ENCODE data around the gene PDZD2. TPM values are rescaled to one million over a fixed set of nuclear protein-coding genes. Genes with fewer than 3 reads are reported as not detected.
"Not testable (repeated sequence)": the region's sequence is repeated elsewhere in the genome, so short reads cannot be mapped to it uniquely, and the experiment has no call there.

PDZD2 gene
- total RNA-seq, result not detected in 2 replicates

DNA sequence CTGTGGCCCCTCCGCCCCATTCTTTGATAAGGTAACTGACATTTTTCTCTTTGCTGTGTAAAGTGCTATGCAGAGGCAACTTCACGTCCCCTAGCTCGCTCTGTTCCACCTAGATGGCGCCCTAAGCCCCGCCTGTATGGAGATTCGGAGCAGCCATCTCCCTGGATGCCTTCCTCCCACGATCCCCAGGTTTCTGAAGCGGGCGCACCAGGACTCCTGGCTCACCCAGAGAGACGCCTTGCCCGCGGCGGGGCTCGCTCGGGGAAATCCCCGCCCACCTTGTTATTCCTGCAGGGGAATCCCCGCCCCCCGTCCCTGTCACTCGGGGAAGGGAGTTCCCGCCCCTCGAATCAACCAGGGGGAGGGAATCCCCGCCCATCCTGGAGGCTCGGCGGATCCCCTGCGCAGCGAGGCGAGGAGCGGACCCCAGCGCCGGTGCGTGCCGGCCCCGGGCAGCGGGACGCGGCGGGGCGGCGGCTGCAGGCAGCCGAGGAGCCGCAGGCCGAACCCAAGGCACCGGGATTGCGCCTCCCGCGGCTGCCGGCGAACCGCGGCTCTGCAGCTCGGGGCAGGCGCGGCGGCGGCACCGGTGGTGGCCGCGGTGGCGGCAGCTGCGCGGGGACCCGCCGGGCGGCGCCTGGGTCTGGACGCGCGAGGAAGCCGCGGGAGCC is at the start of gene PDZD2:
PDZD2 (plus strand) TSS at position 384 of the 671 bp plus-strand sequence.
- Mint-ChIP-seq H3K9me3 (no peaks in the 10 kb centered on the region), H3K4me1 (peaks cover 4% of the 10 kb centered on the region), H3K27ac (peak within 1 kb of the TSS; percentile 31), H3K27me3 (peaks cover 23% of the 10 kb centered on the region), H3K36me3 (ENCODE audit: low read depth) (no peaks in the 10 kb centered on the region), H3K4me3 (peak within 1 kb of the TSS; percentile 89)
- intact Hi-C loops (cut with micrococcal nuclease), result loop anchor here (5.0 kb wide), 1 partner anchor 107 kb away; the partner anchor contains the start of genes C5orf22 and DROSHA
- DNase-seq, result peak; percentile 88

DNA sequence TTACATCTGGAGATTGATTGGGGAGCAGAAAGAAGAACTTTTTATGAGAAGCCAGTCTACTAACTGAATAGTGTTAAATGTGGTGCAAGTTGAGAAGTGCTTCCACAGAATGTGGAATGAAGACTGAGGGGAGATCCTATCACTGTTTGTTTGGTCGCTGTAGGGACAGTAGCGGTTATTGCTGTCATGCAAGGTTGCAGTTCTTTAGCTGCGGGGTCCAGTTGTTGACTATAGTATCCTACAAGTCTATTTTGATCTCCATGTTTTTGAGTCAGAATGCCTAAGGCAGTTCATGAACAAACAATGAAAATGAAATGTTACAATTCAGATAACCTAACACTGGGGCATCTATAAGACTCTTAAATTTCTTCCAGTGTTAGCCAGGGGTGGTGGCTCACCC is 45.3 kb upstream of the PDZD2 start:
- Mint-ChIP-seq H3K4me3 (no peak overlapping the region), H3K36me3 (ENCODE audit: low read depth) (no peaks in the 10 kb centered on the region), H3K9me3 (no peaks in the 10 kb centered on the region), H3K27ac (no peak overlapping the region), H3K27me3 (peaks cover 4% of the 10 kb centered on the region), H3K4me1 (no peaks in the 10 kb centered on the region)
- DNase-seq, result no peak
- intact Hi-C loops (cut with micrococcal nuclease), result no loop called here

DNA sequence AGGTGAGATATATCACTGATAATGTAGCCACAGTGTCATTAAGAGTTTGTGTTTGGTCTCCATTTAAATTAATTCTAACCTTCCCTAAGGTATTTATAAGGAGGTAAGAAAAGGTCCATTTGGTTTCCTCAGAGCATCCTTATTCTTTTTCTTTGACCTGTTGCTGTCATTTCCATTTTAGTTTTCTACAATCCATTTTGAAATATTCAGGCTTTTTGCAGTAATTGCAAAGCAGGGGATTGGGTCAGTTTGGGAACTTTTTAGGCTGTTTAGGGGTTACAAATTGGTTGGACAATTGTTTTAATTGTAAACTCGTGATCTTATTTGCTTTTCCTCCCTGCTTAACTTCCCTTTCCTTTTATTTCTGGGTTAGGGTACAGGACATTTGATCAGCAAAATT is 42.6 kb upstream of the PDZD2 start:
- Mint-ChIP-seq H3K27me3 (peaks cover 4% of the 10 kb centered on the region), H3K4me3 (no peak overlapping the region), H3K9me3 (no peaks in the 10 kb centered on the region), H3K27ac (no peak overlapping the region), H3K4me1 (no peaks in the 10 kb centered on the region), H3K36me3 (ENCODE audit: low read depth) (no peaks in the 10 kb centered on the region)
- no peak for DNase-seq
- intact Hi-C loops (cut with micrococcal nuclease), result no loop called here

DNA sequence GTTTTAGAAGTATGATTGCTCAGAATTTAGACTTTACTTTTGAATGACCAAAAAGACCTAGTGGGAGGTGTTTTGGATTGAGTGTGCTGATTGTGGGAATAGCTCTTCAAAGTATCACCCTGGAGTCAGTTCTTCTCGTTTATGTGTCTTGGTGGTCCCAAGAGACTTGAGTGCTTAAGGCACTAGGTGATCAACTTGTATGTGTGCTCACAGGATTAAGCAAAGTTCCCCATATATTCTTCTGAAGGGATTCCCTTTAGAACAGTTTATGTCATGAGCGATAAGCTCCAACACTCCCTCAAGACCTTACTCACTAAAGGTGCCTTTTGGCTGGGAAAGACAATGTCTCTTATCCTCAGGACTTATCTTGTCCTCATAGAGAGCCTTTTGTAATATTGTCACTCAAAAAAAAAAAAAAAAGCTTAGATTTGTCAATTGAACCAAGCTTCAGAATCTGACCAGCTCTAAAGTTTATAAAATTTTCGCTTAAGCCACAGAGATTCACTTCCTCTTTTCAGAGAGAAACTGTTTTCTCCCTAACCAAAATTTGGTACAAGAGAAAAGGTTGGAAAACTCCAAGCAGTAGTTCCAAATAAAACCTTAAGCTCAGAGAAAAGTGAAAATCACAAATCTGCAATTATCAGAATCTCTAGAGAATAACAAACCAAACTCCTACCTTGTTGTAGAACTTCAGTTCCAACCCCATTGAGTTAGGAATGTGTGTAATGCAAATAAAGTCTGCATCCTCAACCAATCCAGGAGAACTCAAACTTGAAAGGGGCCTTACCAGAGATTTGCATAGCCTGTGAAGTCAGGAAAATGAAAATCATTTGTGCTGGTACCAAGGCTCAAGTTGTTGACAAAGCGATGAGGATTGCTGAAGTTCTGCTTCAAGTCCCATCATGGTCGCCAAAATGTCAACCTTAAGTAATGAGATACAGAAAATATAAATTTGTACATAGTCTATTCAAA is 40.0 kb upstream of the PDZD2 start:
- Mint-ChIP-seq H3K27me3 (peaks cover 6% of the 10 kb centered on the region), H3K4me3 (no peak overlapping the region), H3K36me3 (ENCODE audit: low read depth) (no peaks in the 10 kb centered on the region), H3K4me1 (no peaks in the 10 kb centered on the region), H3K27ac (no peak overlapping the region), H3K9me3 (no peaks in the 10 kb centered on the region)
- DNase-seq, result no peak
- intact Hi-C loops (cut with micrococcal nuclease), result no loop called here

DNA sequence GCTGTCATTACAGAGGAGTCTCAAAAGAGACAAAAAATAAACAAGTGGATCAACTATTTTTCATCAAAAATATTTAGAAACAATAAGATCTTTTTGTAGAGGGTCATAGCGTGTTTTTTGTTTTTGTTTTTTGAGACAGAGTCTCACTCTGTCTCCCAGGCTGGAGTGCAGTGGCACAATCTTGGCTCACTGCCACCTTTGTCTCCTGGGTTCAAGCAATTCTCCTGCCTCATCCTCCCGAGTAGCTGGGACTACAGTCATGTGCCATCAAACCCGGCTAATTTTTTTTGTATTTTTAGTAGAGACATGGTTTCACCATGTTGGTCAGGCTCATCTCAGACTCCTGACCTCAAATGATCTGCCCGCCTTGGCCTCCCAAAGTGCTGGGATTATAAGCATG is 36.6 kb upstream of the PDZD2 start:
- H3K4me1 Mint-ChIP-seq; H3K36me3 Mint-ChIP-seq (ENCODE audit: low read depth); H3K9me3 Mint-ChIP-seq; H3K27me3 Mint-ChIP-seq; H3K27ac Mint-ChIP-seq; H3K4me3 Mint-ChIP-seq; DNase-seq; intact Hi-C loops (cut with micrococcal nuclease): not testable (repeated sequence)

DNA sequence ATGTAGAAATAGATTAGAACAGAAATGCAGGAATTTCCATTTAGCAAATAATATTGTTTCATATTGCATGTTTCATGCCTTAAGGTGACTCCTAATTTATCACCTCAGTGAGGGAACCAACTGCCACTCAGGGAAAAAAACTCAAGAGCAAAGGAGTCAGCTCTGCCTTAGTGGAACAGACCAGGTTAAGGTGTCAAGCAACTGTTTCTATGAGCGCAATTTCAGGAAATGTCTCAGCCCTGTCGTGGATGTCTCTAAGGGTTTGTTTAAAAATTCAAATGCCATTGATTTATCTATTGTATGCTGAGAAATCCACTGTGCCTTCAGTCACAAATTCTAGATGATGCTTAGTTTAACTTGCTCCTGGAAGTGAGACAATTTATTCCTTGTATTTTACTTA is 34.7 kb upstream of the PDZD2 start:
- intact Hi-C loops (cut with micrococcal nuclease), result no loop called here
- peaks cover 2% of the 10 kb centered on the region for H3K27me3 Mint-ChIP-seq
- H3K4me1 Mint-ChIP-seq, result no peaks in the 10 kb centered on the region
- DNase-seq, result no peak
- H3K27ac Mint-ChIP-seq, result no peak overlapping the region
- H3K36me3 Mint-ChIP-seq (ENCODE audit: low read depth), result no peaks in the 10 kb centered on the region
- H3K4me3 Mint-ChIP-seq, result no peak overlapping the region
- H3K9me3 Mint-ChIP-seq, result no peaks in the 10 kb centered on the region

DNA sequence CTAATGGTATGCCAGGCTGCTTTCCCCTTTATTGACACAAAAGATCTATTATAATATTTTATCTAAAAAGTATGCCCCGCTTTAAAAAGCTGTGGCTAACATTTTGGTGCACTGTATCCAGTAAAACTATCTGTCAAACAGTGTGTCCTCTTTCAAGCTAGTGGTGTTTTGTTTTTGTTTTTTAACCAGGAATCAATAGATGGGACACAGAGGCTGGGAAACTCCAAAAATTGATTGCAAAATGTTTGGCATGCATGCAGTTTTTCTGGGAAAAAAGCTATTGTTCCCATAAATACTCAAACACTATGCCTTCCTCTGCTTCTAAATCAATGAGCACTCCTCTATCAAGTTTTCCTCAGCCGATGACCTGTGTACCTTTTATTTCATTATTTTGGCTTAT is 34.3 kb upstream of the PDZD2 start:
- Mint-ChIP-seq H3K4me1 (no peaks in the 10 kb centered on the region), H3K9me3 (no peaks in the 10 kb centered on the region), H3K27me3 (peaks cover 2% of the 10 kb centered on the region), H3K27ac (no peak overlapping the region), H3K36me3 (ENCODE audit: low read depth) (no peaks in the 10 kb centered on the region), H3K4me3 (no peak overlapping the region)
- DNase-seq, result no peak
- intact Hi-C loops (cut with micrococcal nuclease), result no loop called here

DNA sequence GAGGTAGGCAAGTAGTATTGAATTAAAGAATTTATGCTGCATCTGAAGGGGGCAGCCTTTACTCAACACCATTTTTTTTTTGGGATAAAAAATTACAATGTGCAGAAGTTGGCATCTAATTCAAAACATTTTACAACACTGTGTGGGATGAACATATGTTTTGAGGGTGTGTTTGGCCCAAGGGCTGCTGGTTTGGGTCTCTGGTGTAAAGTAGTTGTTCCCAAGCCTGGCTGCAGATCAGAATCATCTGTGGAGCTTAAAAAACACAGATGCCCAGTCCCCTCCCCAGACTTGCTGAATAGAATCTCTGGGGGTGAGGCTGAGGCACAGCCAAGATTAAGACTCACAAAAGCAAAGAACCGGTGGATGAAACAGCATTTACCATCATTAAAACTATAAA is 33.0 kb upstream of the PDZD2 start:
- no peak for DNase-seq
- Mint-ChIP-seq H3K4me3 (no peak overlapping the region), H3K27me3 (peaks cover 2% of the 10 kb centered on the region), H3K36me3 (ENCODE audit: low read depth) (no peaks in the 10 kb centered on the region), H3K4me1 (no peaks in the 10 kb centered on the region), H3K9me3 (no peaks in the 10 kb centered on the region), H3K27ac (no peak overlapping the region)
- intact Hi-C loops (cut with micrococcal nuclease), result no loop called here

DNA sequence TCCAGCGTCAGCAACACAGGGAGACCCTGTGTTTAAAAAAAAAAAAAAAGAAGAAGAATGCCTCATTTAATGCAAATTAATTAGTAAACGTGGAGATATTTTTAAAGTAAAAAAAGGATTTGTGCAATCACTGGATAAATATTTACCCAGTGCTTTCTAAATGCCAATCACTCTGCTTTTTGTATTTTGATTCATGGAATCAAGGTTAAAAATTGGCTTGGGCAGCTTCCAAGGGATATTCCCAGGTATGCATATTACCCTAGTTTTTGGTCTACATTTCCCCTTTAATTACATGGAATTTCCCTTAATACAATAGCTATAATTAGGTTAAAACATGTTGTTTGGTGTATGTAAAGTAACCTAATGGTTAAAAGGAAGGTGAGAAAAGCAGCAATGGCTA is 31.4 kb upstream of the PDZD2 start:
- DNase-seq, result no peak
- Mint-ChIP-seq H3K36me3 (ENCODE audit: low read depth) (no peaks in the 10 kb centered on the region), H3K27ac (no peak overlapping the region), H3K4me1 (no peaks in the 10 kb centered on the region), H3K27me3 (peaks cover 2% of the 10 kb centered on the region), H3K4me3 (no peak overlapping the region), H3K9me3 (no peaks in the 10 kb centered on the region)
- intact Hi-C loops (cut with micrococcal nuclease), result no loop called here

DNA sequence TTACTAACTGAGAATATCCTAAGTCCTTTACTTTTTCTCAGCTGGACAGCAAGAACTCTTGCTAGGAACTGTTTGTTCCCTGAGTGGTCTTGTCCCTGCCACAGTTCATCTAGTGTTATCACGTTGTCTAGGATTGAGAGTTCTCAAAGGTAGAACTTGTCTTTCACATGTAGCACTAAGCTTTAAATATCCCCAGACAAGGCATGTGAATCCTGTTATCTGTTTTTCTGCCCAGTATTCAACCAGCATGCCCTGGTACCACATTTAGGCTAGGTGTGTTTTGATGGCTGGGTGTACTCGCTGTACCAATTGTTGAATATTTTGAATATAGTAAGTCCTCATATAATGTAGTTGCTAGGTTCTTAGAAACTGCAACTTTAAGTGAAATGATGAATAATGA is 27.9 kb upstream of the PDZD2 start:
- H3K36me3 Mint-ChIP-seq (ENCODE audit: low read depth), result no peaks in the 10 kb centered on the region
- intact Hi-C loops (cut with micrococcal nuclease), result no loop called here
- H3K27me3 Mint-ChIP-seq, result peaks cover 3% of the 10 kb centered on the region
- H3K9me3 Mint-ChIP-seq, result no peaks in the 10 kb centered on the region
- no peaks in the 10 kb centered on the region for H3K4me1 Mint-ChIP-seq
- DNase-seq, result no peak
- no peak overlapping the region for H3K27ac Mint-ChIP-seq
- H3K4me3 Mint-ChIP-seq, result no peak overlapping the region

DNA sequence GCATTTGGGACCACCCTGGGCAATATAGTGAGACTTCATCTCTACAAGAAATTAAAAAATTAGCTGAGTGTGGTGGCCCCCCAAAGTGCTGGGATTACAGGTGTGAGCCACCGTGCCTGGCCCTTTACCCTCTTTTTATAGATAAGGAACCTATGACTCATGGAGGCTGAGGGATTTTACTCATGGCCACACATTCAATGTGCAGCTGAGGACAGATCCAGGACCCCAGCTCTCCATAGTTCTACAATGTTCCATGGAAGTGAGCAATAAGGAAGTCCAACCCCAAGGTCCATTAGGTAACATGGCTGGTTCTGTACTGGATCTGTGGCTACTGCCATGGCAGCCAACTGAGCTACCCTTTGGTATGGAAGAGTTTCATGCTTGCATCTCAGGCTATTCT is 25.3 kb upstream of the PDZD2 start:
- Mint-ChIP-seq H3K4me3 (no peak overlapping the region), H3K36me3 (ENCODE audit: low read depth) (no peaks in the 10 kb centered on the region), H3K9me3 (no peaks in the 10 kb centered on the region), H3K27ac (no peak overlapping the region), H3K4me1 (no peaks in the 10 kb centered on the region), H3K27me3 (peaks cover 16% of the 10 kb centered on the region)
- DNase-seq, result no peak
- intact Hi-C loops (cut with micrococcal nuclease), result no loop called here

DNA sequence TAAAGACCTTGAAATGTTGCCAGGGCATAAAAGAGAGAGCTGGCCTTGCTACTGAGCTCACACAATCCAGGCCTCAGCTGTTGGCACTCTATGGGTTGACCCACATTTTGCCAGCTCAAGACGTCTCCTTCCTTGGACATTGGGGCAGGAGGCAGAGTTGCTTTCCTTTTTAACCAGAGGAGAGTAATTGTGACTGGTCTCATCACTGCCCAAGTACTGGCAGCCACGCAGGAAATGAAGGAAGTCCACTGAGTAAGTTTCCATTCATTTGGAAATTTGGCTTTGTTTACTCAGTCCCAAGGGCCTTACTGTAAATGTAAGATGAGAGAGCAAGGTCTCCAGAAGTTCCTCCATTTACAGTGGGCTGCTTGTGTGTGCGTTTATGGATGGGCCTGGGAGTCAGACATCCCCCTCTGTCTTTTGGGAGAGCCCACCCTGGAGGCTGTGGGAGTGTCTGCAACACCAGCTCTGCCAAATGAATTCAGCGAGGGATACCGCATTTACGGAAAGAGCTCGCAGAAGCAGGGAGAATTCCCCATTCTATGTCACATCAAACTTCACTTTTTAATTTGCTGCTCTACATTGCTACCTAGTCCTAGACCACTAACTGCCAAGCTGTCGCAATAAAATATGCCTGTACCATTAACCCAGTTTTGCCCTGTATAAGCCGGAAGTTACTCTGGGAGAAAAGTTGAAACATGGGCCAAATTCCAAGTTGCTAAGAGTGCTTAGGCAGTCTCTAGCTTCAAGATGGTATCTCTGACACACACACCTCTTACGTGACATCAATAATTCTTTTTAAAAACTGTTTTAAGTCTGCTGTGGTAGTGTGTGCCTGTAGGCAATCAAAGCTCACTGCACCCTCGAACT is 24.5 kb upstream of the PDZD2 start:
- H3K27ac Mint-ChIP-seq, result no peak overlapping the region
- H3K27me3 Mint-ChIP-seq, result peaks cover 19% of the 10 kb centered on the region
- no peaks in the 10 kb centered on the region for H3K9me3 Mint-ChIP-seq
- no peak for DNase-seq
- H3K4me3 Mint-ChIP-seq, result no peak overlapping the region
- H3K4me1 Mint-ChIP-seq, result no peaks in the 10 kb centered on the region
- intact Hi-C loops (cut with micrococcal nuclease), result no loop called here
- H3K36me3 Mint-ChIP-seq (ENCODE audit: low read depth), result no peaks in the 10 kb centered on the region

DNA sequence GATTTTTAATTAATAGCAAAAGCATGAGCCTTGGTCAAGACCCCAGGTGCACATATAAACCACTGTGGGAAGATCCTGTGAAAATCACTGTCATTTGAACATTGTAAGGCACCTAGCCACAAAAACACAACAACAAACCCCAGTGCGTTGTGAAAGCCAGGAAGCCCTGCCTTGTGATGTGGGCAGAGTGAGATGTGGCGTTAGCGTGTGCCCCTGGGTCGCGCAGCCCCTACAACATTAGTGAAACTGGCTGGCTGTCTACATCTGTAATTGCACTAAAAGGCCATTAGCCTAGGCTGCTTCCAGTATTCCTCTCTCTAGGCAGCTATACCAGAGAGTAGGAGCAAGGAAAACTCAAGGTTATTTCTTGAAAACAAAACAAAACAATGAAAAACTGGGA is 21.1 kb upstream of the PDZD2 start:
- no peak for DNase-seq
- intact Hi-C loops (cut with micrococcal nuclease), result no loop called here
- Mint-ChIP-seq H3K27ac (no peak overlapping the region), H3K27me3 (peaks cover 19% of the 10 kb centered on the region), H3K4me1 (no peaks in the 10 kb centered on the region), H3K4me3 (no peak overlapping the region), H3K36me3 (ENCODE audit: low read depth) (no peaks in the 10 kb centered on the region), H3K9me3 (no peaks in the 10 kb centered on the region)

DNA sequence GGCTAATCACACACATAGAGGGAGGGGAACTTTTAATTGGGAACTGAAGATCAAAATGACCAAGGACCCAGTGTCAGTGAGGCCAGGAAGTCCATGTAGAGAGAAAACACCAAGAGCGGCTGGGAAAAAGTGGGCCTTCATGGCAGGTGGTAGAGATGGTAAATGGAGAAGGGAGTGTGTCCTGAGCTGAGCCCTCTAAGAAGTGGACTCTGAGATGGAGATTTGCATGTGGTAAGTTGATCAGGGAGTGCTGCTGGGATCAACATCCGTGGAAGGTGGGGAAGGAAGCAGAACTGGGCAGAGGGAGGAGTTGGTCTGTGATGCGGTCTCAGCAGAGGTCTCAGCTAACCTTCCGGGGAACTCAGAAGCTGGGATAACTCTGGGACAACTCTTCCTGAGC is 18.9 kb upstream of the PDZD2 start:
- Mint-ChIP-seq H3K4me3 (no peak overlapping the region), H3K4me1 (no peaks in the 10 kb centered on the region), H3K9me3 (no peaks in the 10 kb centered on the region), H3K27me3 (peaks cover 21% of the 10 kb centered on the region), H3K36me3 (ENCODE audit: low read depth) (no peaks in the 10 kb centered on the region), H3K27ac (no peak overlapping the region)
- no peak for DNase-seq
- intact Hi-C loops (cut with micrococcal nuclease), result no loop called here

Measured in activated CD4-positive, alpha-beta T cell treated with anti-CD3 and anti-CD28 coated beads, Interleukin-2, amount 10 ng/mL, durations not matched to agents 24 days and 14 days (primary cell).